GM20000 (cell line): Measurements from ENCODE around the gene POP5.

Source experiments
- DNase-seq: peaks from one replicate; pipeline ENCODE4 v3.0.0; 2012; ENCODE audit warnings: low spot score
- CTCF ChIP-seq: IDR thresholded peaks from 2 replicates; pipeline ENCODE4 v1.5.1; 2012; ENCODE audit warnings: mild to moderate bottlenecking, control low read depth; ENCODE audit errors: extremely low read depth, missing control alignments

POP5 gene

GRCh38 chr12:120539303-120539702, 41.9 kb downstream of the POP5 start:
- no peak for DNase-seq
- no peak for TF ChIP-seq CTCF

- DNase-seq = no peak
Measured at GRCh38 chr12:120538281-120539156, 42.7 kb downstream of the POP5 start.

GRCh38 chr12:120537856-120538220, 43.4 kb downstream of the POP5 start:
- no peak for DNase-seq
- TF ChIP-seq CTCF = no peak

More at GRCh38 chr12:120538281-120539156, 42.7 kb downstream of the POP5 start:
- no peak for TF ChIP-seq CTCF

- no peak for DNase-seq
- TF ChIP-seq CTCF = no peak
Measured at GRCh38 chr12:120536064-120536791, 45.0 kb downstream of the POP5 start.

GRCh38 chr12:120534703-120535655, 46.2 kb downstream of the POP5 start:
- peak; percentile 75 for DNase-seq
- no peak for TF ChIP-seq CTCF

- peak; percentile 95 for DNase-seq
- TF ChIP-seq CTCF = no peak
Measured at GRCh38 chr12:120534203-120534702, 46.9 kb downstream of the POP5 start, which contains the start of gene RNF10. Gene RNF10 (plus strand): TSS chr12:120534356. CDS start chr12:120534812, 456 bp downstream.
